GM12891 (cell line): Measurements from ENCODE around the gene NUFIP2.
"Not testable (repeated sequence)": the region's sequence is repeated elsewhere in the genome, so short reads cannot be mapped to it uniquely, and the experiment has no call there.

Experiments
- PAX5 ChIP-seq: IDR thresholded peaks from 2 replicates; pipeline ENCODE4 v1.6.1; 2011; ENCODE audit warnings: low read length, moderate library complexity, mild to moderate bottlenecking; ENCODE audit not compliant: insufficient read depth, severe bottlenecking
- POLR2A ChIP-seq: IDR thresholded peaks from 2 replicates; pipeline ENCODE4 v1.6.1; 2011; ENCODE audit warnings: low read depth, low read length, control low read depth
- POLR2AphosphoS5 ChIP-seq: IDR thresholded peaks from 2 replicates; pipeline ENCODE4 v1.6.1; 2011; ENCODE audit warnings: low read depth, low read length, control low read depth
- SPI1 ChIP-seq: IDR thresholded peaks from 2 replicates; pipeline ENCODE4 v1.6.1; 2011; ENCODE audit warnings: low read depth, low read length, control low read depth
- TAF1 ChIP-seq: IDR thresholded peaks from 2 replicates; pipeline ENCODE4 v1.6.1; 2011; ENCODE audit warnings: low read depth, low read length, control low read depth

DNA sequence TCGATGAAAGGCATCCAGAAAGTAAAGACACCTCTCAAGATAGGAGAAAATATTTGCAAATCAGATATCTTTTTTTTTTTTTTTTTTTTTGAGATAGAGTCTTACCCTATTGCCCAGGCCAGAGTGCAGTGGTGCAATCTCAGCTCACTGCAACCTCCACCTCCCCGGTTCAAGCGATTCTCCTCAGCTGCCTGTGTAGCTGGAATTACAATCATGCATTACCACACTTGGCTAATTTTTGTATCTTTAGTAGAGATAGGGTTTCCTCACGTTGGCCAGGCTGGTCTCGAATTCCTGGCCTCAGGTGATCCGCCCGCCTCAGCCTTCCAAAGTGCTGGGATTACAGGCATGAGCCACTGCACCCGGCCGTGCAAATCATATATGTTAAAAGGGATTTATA is 45.1 kb upstream of the NUFIP2 start:
- not testable (repeated sequence) for TF ChIP-seq POLR2AphosphoS5, SPI1, TAF1, POLR2A, PAX5
